Activated CD4-positive, alpha-beta memory T cell treated with anti-CD3 and anti-CD28 coated beads, Interleukin-2, amount 10 ng/mL, durations not matched to agents 7 days and 5 days (primary cell): ENCODE measurements around the gene PITRM1. TPM values are rescaled to one million over a fixed set of nuclear protein-coding genes. Genes with fewer than 3 reads are reported as not detected.

Experiments
- CTCF ChIA-PET: fragments of 350-600 bp; sonication (Branson Sonifier 250); formaldehyde crosslinking; loops from one replicate; lab custom pipeline; 2021; ENCODE audit warnings: antibody characterized with exemption, inconsistent platforms; lab: Charles Lee
- POLR2A ChIA-PET: fragments of 350-600 bp; sonication (Branson Sonifier 250); formaldehyde crosslinking; loops from one replicate; lab custom pipeline; 2021; ENCODE audit warnings: antibody characterized with exemption; lab: Charles Lee
- DNase-seq: peaks from one replicate; pipeline ENCODE4 v3.0.0-alpha.2; 2020
- H3K27ac Mint-ChIP-seq: one replicate; pipeline ENCODE4 v1.8.0; 2021; ENCODE audit warnings: mild to moderate bottlenecking, mixed read lengths
- H3K27me3 Mint-ChIP-seq: one replicate; pipeline ENCODE4 v1.8.0; 2021; ENCODE audit warnings: mixed read lengths
- H3K36me3 Mint-ChIP-seq: one replicate; pipeline ENCODE4 v1.8.0; 2021; ENCODE audit warnings: low read depth, mixed read lengths
- H3K4me1 Mint-ChIP-seq: one replicate; pipeline ENCODE4 v1.8.0; 2021; ENCODE audit warnings: mixed read lengths
- H3K4me3 Mint-ChIP-seq: one replicate; pipeline ENCODE4 v1.8.0; 2021; ENCODE audit warnings: mild to moderate bottlenecking, mixed read lengths
- H3K9me3 Mint-ChIP-seq: one replicate; pipeline ENCODE4 v1.8.0; 2021; ENCODE audit warnings: mixed read lengths
- total RNA-seq, 2 experiments: library from RNA; stranded (reverse); gene quantifications; one replicate each; pipeline ENCODE4 v1.2.3, GENCODE V29; 2021

PITRM1 gene
- total RNA-seq, 2 experiments from 2014 or later = 53.7 to 56.7 TPM

DNA sequence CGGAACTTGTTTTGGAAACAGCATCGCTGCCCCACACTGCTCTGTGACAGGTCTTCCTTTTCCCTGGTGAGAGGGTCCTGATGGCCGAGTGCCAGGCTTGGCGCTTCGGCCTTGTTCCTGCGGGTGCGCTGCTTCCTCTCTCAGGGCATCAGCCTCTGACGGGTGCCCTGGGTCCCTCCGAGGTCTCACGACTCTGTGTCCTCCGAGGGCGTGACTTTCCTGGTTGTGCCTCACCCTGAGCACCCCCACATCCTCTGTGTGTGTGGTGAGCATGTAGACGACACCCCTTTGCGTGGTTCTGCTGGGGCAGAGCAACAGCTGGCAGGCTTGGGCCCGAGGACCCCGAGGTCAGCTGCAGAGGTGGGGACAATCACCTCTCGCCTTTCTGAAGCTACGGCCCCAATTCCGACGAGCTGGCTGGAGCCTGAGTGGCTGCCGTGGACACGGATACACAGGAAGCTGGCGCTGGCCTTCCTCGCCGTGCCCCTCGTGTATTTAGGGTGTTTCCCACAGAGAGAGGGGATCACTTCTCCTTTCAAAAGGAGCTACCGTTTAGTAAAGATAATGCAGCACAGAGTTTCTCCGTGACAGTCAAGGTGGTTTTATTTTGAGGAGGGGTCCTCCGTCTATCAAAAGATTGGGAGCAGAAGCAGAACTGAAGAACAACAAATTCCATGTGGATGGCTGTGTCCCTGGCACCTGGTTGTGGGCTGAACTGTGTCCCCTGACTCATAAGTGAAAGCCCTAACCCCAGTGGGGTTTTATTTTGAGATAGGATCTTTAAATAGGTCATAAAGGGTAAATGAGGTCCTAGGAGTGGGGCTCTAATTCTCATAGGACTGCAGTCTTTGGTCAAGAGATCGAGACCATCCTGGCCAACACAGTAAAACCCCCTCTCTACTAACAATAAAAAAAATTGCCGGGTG lies 36.2 kb upstream of the PITRM1 start:
- H3K36me3 Mint-ChIP-seq = no peaks in the 10 kb centered on the region
- no peak overlapping the region for H3K27ac Mint-ChIP-seq
- H3K27me3 Mint-ChIP-seq = peaks cover 66% of the 10 kb centered on the region
- H3K4me3 Mint-ChIP-seq = no peak overlapping the region
- H3K9me3 Mint-ChIP-seq = no peaks in the 10 kb centered on the region
- peaks cover 1% of the 10 kb centered on the region for H3K4me1 Mint-ChIP-seq
- POLR2A ChIA-PET = no interaction called here
- CTCF ChIA-PET = interaction anchor here (1.3 kb wide), 1 partner anchor 11 kb away, joined by 5 read pairs; no protein-coding TSS in a partner anchor
- no peak for DNase-seq

DNA sequence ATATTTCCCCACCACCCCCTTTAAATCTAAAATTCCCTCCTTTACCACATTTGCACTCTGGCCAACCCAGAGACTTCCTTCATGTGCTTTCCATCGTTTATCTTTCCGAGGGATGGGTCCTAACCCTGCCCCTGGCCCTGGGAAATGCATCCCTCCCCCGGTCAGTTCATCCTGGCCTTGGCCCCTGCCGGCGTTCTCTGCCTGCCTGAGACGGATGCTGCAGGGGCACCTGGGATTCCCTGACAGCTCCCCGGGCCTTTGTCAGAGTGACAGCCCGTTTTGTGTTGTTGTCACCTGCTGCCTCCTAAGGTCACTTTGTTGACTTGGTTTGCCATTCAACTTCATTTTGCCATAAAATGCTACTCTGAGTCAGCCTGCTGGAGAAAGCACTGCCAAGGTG lies 34.8 kb upstream of the PITRM1 start:
- ChIA-PET CTCF (no interaction called here), POLR2A (no interaction called here)
- peaks cover 5% of the 10 kb centered on the region for H3K4me1 Mint-ChIP-seq
- no peaks in the 10 kb centered on the region for H3K9me3 Mint-ChIP-seq
- DNase-seq = no peak
- H3K4me3 Mint-ChIP-seq = no peak overlapping the region
- H3K27me3 Mint-ChIP-seq = peaks cover 72% of the 10 kb centered on the region
- H3K27ac Mint-ChIP-seq = no peak overlapping the region
- H3K36me3 Mint-ChIP-seq = no peaks in the 10 kb centered on the region

DNA sequence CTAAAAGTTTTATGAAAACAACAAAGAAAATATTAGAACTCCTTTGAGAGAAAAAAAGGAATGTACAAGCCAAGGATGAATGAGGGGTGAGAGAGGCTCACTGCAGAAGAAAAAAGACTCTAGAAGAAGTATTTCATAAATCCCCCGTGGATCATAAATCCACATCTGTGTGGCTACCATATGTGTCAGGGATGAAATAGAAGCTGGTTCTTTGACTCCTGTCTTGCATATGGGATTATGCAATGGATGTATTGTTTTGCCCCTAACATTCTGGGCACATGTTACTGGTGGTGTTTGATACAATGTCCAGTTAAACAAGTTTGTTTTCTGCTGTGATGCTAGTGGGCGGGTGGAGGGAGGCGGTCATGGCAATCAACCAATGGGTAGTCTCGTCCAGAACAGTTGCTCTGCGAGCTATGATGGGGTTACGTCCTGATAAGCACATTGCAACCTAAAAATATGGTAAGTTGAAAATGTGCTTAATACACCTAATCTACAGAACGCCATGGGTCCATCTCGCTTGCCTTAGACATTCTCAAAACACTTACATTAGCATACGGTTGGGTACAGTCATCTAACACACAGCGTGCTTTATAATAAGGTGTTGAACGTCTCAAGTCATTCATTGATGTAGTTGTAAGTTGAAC lies 34.1 kb upstream of the PITRM1 start:
- POLR2A ChIA-PET = no interaction called here
- peaks cover 78% of the 10 kb centered on the region for H3K27me3 Mint-ChIP-seq

DNA sequence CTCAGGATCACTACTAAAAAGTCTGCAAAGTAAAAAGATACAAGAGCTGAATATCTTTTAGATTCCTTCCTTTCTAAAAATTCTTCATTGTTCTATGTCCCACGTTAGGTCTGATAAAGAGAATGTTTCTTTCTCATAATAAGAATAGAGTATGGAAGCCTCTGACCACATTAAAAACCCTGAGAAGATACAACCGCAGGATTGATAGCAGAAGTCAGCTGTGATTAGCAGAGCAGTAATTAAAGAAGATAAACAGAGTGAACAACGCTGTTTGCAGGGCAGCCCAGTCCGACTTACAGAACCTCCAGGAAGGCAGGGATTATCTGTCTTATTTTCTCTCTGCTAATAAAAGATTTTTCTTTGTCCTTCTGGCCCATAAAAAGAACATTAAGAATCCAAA lies 31.4 kb upstream of the PITRM1 start:
- CTCF ChIA-PET = no interaction called here
- Mint-ChIP-seq H3K36me3 (no peaks in the 10 kb centered on the region), H3K9me3 (no peaks in the 10 kb centered on the region), H3K27ac (no peak overlapping the region), H3K4me3 (no peak overlapping the region), H3K27me3 (peaks cover 83% of the 10 kb centered on the region), H3K4me1 (peaks cover 6% of the 10 kb centered on the region)
- no peak for DNase-seq
- POLR2A ChIA-PET = no interaction called here

More for the DNA sequence above, 34.1 kb upstream of the PITRM1 start:
- CTCF ChIA-PET = interaction anchor here (1.1 kb wide), 1 partner anchor 9 kb away, joined by 5 read pairs; no protein-coding TSS in a partner anchor
- H3K4me1 Mint-ChIP-seq = peaks cover 5% of the 10 kb centered on the region
- H3K36me3 Mint-ChIP-seq = no peaks in the 10 kb centered on the region
- no peak overlapping the region for H3K4me3 Mint-ChIP-seq
- no peak for DNase-seq
- H3K9me3 Mint-ChIP-seq = no peaks in the 10 kb centered on the region
- H3K27ac Mint-ChIP-seq = no peak overlapping the region

DNA sequence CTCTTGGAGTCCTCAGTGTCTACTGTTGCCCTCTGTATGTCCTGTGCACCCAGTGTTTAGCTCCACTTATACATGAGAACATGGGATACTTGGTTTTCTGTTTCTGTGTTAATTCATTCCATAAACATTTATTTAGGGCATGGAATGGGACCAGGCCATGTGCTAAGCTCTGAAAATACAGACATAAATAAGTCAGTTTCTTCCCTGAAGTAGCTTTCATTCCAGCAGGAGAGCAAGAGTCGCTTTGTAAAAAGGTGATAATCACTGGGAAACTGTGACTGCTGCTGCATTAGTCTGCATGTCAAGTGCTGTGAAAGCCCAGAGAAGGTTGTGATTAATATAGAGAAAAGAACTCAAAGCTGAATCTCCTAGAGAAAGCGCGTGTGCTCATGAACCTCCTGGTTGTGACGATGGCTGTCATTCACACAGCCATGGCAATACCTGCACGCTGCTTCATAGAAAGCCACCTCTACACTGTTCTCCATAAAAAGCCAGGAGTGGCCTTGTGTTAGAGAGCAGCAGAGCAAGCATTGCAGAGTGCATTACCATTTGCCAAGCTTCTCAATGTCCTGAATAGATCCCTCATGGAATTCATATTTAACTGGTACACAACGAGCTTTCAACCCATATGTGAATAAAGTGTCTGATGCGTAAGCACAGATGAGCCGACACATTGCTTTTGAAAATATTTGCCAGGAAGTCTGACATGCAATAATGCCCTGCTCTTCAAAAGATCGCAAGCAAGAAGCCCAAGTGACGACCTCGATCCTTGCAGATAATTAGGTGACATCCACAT lies 30.6 kb upstream of the PITRM1 start:
- ChIA-PET POLR2A (no interaction called here), CTCF (interaction anchor here (0.9 kb wide), 1 partner anchor 10 kb away, joined by 3 read pairs; no protein-coding TSS in a partner anchor)
- Mint-ChIP-seq H3K27me3 (peaks cover 83% of the 10 kb centered on the region), H3K9me3 (no peaks in the 10 kb centered on the region), H3K4me1 (peaks cover 13% of the 10 kb centered on the region), H3K36me3 (no peaks in the 10 kb centered on the region), H3K4me3 (no peak overlapping the region), H3K27ac (no peak overlapping the region)
- no peak for DNase-seq

DNA sequence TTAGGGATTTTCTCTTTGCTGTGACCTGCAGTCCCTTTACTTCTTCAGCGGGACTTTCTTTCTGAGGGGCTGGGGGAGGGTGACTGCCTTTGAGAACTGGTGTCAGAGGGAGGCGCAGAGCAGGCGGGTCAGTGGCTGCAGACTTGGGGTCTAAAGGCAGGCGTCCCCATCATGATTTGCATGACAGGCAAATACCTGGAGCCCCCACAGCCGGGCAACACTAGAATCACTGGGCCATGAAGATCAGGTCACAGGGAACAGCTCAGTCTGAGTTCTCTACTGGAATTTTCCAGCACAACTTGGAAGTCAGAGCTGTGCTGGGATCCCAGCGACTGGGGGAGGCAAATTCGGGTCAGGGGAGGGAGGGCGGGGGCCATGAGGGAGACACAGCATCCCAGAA lies 29.2 kb upstream of the PITRM1 start:
- peaks cover 24% of the 10 kb centered on the region for H3K4me1 Mint-ChIP-seq
- no peak for DNase-seq
- H3K27ac Mint-ChIP-seq = no peak overlapping the region
- ChIA-PET POLR2A (no interaction called here), CTCF (no interaction called here)
- no peak overlapping the region for H3K4me3 Mint-ChIP-seq
- no peaks in the 10 kb centered on the region for H3K36me3 Mint-ChIP-seq
- H3K27me3 Mint-ChIP-seq = peaks cover 79% of the 10 kb centered on the region
- no peaks in the 10 kb centered on the region for H3K9me3 Mint-ChIP-seq

DNA sequence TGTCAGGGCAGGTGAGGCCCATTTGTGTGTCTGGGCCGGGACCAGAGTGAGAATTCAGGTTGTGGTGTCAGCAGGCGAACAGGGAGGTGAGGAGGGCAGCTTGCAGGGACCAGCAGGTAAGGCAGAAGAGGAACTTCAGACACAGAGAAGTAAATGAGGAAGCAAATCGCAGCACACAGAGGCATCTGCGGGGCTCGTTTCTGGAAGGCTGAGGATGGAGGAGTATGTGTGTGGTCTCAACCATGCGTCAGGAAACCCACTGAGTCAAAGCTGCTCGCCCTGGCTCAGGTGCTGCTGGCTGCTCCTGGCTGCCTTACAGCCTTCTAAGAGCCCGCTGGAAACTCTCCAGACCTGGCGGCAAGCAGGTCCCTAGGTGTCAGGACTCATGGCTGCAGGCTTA lies 26.9 kb upstream of the PITRM1 start:
- ChIA-PET CTCF (no interaction called here), POLR2A (interaction anchor here (1.5 kb wide), 1 partner anchor 11 kb away, joined by 3 read pairs; no protein-coding TSS in a partner anchor)
- Mint-ChIP-seq H3K9me3 (no peaks in the 10 kb centered on the region), H3K27ac (no peak overlapping the region), H3K36me3 (no peaks in the 10 kb centered on the region), H3K4me1 (peaks cover 26% of the 10 kb centered on the region), H3K4me3 (no peak overlapping the region), H3K27me3 (peaks cover 86% of the 10 kb centered on the region)
- DNase-seq = no peak

DNA sequence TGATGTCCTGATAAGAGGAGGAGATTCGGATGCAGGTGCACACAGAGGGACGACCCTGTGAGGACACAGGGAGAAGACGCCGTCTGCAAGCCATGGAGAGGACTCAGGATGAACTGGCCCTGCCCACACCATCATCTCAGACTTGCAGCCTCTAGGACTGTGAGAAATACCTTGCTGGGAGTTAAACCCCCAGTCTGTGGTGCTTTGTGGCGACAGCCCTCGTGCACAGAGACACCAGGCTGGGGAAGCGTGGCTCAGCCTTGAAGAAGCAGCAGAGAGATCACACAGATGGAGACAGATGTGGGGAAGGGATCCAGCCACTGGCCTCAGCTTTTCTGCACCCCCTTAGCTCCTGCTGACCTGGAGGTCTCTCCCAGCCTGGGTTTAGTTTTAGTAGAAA lies 26.3 kb upstream of the PITRM1 start:
- Mint-ChIP-seq H3K4me3 (no peak overlapping the region), H3K9me3 (no peaks in the 10 kb centered on the region), H3K4me1 (peaks cover 26% of the 10 kb centered on the region), H3K27ac (no peak overlapping the region), H3K36me3 (no peaks in the 10 kb centered on the region), H3K27me3 (peaks cover 88% of the 10 kb centered on the region)
- DNase-seq = no peak
- ChIA-PET POLR2A (interaction anchor here (1.7 kb wide), 1 partner anchor 559 kb away, joined by 9 read pairs; no protein-coding TSS in a partner anchor), CTCF (interaction anchor here (1.5 kb wide), 1 partner anchor 1616 kb away, joined by 4 read pairs; no protein-coding TSS in a partner anchor)

DNA sequence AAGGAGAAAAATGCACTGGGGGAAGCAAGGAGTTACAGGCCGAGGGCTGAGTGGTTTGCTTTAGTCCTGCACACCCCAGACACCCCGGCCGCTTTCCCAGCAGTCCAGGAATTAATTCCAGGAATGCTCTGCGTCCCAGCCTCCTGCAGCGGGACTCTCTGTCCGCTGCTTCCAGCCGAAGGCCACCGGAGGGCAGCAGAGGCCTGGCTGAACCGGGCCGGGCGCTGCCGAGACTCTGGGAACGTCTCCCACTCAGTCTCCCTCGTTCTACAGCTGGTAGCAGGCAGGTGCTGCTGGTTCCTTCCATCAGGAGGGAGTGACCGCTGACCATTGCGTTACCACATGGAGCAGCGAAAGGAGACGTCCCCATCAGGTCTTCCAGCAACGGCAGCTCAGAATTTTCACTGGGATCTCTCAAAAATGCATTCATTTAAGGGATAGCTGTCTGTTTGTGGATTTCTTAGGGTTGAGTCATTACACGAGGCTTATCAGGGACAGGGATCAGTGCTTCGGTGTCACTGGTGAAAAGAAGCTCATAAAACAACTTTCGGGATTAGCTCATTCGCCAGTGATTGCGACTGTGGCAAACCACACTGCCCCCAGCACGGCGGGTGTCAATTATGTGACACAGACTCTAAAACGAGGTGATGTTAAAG lies 24.9 kb upstream of the PITRM1 start:
- H3K4me1 Mint-ChIP-seq = peaks cover 23% of the 10 kb centered on the region
- peaks cover 85% of the 10 kb centered on the region for H3K27me3 Mint-ChIP-seq
- DNase-seq = peak; percentile 90
- peak overlapping the region; percentile 15 for H3K4me3 Mint-ChIP-seq
- H3K36me3 Mint-ChIP-seq = no peaks in the 10 kb centered on the region
- ChIA-PET CTCF (interaction anchor here (0.5 to 1.5 kb wide), 22 partner anchors 9 to 1618 kb away, joined by 3 to 8 read pairs (median 4); partner anchors contain the start of gene PITRM1), POLR2A (interaction anchor here (0.6 to 1.9 kb wide), 14 partner anchors 8 to 1569 kb away, joined by 3 to 11 read pairs (median 4); partner anchors contain the start of genes KLF6 and PITRM1)
- no peak overlapping the region for H3K27ac Mint-ChIP-seq
- no peaks in the 10 kb centered on the region for H3K9me3 Mint-ChIP-seq

DNA sequence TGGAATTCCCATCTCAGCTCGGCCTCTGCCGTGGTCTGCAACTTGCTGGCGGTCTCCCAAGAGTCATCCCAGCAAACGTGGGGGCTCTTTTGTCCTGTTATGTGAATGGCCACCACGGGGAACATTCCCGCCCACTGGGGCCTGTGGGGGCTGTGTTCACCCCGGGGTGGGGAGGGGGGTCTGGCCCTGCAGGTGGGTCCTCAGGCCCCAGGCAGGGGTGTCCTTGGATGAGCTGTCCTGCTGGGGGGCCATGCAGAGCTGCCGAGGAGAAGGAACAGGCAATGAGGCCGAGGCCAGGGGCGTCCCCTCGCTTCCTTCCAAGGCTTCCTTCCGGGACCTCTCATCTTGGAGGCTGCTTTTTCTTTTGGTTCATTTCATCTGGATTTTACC lies 24.4 kb upstream of the PITRM1 start:
- Mint-ChIP-seq H3K27me3 (peaks cover 80% of the 10 kb centered on the region), H3K4me3 (no peak overlapping the region), H3K9me3 (no peaks in the 10 kb centered on the region), H3K4me1 (peaks cover 23% of the 10 kb centered on the region), H3K36me3 (no peaks in the 10 kb centered on the region), H3K27ac (no peak overlapping the region)
- POLR2A ChIA-PET = interaction anchor here (1.1 to 2.3 kb wide), 6 partner anchors 24 to 588 kb away, joined by 3 to 11 read pairs (median 6); partner anchors contain the start of genes KLF6 and PITRM1
- CTCF ChIA-PET = interaction anchor here (0.7 to 1.5 kb wide), 6 partner anchors 9 to 1566 kb away, joined by 3 to 5 read pairs (median 4); no protein-coding TSS in a partner anchor
- no peak for DNase-seq

DNA sequence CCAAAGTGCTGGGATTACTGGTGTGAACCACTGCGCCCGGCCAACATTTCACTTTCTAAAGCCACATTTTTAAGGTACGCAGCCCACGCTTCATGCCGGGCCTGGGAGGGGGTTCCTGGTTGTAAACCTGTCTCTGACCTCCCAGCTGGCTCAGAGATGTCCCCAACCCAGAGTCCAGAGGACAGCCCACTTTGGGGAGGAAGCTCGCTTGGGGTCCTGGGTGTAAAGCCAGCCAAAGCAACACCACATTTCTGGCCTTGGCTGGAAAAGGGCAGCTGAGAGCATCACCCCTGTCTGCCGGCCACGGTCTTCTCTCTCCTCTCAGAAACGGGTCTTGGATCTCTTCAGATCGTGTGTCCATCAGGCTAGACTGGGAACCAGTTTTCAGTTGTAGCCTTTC lies 23.9 kb upstream of the PITRM1 start:
- POLR2A ChIA-PET = interaction anchor here (1.9 to 2.3 kb wide), 2 partner anchors 24 to 579 kb away, joined by 5 to 11 read pairs; partner anchors contain the start of gene PITRM1
- CTCF ChIA-PET = interaction anchor here (0.7 kb wide), 1 partner anchor 22 kb away, joined by 3 read pairs; no protein-coding TSS in a partner anchor
- Mint-ChIP-seq H3K27me3 (peaks cover 80% of the 10 kb centered on the region), H3K4me1 (peaks cover 23% of the 10 kb centered on the region), H3K36me3 (no peaks in the 10 kb centered on the region), H3K4me3 (no peak overlapping the region), H3K27ac (no peak overlapping the region), H3K9me3 (no peaks in the 10 kb centered on the region)
- no peak for DNase-seq

DNA sequence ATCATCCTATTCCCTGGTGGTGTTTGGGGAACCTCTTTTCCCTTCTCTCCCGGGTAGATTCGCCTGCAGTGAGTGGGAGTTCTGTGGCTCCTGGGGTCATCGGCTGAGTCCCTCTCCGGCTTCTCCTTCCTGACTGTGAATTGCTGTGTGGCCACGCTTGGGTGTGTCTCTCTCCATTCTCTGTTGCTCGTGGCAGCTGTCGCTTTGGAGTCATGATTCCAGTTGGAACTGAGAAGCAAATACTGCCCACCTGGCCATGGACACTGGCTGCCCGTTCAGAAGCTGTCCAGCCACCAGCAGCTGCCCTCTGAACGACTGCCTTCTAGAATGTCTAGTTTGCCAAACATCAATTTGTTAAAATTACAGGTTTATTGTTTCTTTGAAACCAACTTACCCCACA lies 23.1 kb upstream of the PITRM1 start:
- no peaks in the 10 kb centered on the region for H3K36me3 Mint-ChIP-seq
- CTCF ChIA-PET = no interaction called here

More for the DNA sequence above, 23.1 kb upstream of the PITRM1 start:
- no peaks in the 10 kb centered on the region for H3K9me3 Mint-ChIP-seq
- no peak overlapping the region for H3K27ac Mint-ChIP-seq
- DNase-seq = no peak
- POLR2A ChIA-PET = interaction anchor here (2.3 kb wide), 1 partner anchor 23 kb away, joined by 5 read pairs; the partner anchor contains the start of gene PITRM1
- H3K4me1 Mint-ChIP-seq = peaks cover 23% of the 10 kb centered on the region
- peaks cover 80% of the 10 kb centered on the region for H3K27me3 Mint-ChIP-seq
- H3K4me3 Mint-ChIP-seq = no peak overlapping the region
